OCI-LY7 (cell line): ENCODE results near the gene RAB6A.

Experiments
- EZH2phosphoT487 ChIP-seq: fragments of 200-600 bp; sonication (generic); IDR thresholded peaks from 2 replicates; pipeline ENCODE4 v1.6.1; 2018; ENCODE audit warnings: low read depth, borderline replicate concordance, mild to moderate bottlenecking, mixed run types, antibody characterized with exemption, low read length, moderate library complexity, mixed read lengths
- TF ChIP-seq, protein P1 (sequence below): fragments of 200-600 bp; sonication (generic); conservative IDR thresholded peaks from 2 replicates; pipeline ENCODE4 v1.5.1; 2014; ENCODE audit warnings: mild to moderate bottlenecking, antibody characterized with exemption, low read length, moderate library complexity, mixed read lengths

DNA sequence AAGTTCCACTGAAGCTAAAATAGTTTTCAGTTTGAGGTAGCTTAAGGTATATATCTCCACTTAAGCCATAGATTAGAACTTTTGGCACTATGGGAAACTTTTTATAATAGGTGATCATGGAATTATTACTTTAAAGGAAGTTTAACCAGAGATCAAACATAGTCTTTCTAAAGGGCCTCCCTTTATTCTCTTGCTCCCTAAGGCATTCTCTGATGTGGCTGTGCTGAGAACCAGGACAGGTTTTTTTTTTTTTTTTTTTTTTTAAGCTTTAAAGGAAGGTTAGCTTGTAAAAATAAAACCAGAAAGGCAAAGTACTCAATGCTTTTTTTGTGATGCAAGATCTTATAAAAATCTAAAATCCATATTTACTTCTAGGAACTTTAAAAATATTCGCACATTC lies 23.9 kb upstream of the RAB6A start:
- TF ChIP-seq, protein P1, sequence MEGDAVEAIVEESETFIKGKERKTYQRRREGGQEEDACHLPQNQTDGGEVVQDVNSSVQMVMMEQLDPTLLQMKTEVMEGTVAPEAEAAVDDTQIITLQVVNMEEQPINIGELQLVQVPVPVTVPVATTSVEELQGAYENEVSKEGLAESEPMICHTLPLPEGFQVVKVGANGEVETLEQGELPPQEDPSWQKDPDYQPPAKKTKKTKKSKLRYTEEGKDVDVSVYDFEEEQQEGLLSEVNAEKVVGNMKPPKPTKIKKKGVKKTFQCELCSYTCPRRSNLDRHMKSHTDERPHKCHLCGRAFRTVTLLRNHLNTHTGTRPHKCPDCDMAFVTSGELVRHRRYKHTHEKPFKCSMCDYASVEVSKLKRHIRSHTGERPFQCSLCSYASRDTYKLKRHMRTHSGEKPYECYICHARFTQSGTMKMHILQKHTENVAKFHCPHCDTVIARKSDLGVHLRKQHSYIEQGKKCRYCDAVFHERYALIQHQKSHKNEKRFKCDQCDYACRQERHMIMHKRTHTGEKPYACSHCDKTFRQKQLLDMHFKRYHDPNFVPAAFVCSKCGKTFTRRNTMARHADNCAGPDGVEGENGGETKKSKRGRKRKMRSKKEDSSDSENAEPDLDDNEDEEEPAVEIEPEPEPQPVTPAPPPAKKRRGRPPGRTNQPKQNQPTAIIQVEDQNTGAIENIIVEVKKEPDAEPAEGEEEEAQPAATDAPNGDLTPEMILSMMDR = no peak
- no peak for TF ChIP-seq EZH2phosphoT487
